Endothelial cell of umbilical vein (primary cell): Measurements from ENCODE around the gene MTCL1. TPM values are rescaled to one million over a fixed set of nuclear protein-coding genes. Genes with fewer than 3 reads are reported as not detected.

Experiments
- BruUV-seq: library from RNA; stranded (reverse); fragments of 400-500 nt; replicated peaks from 2 replicates; lab custom pipeline; 2021; lab: Mats Ljungman, UMichigan
- CTCF ChIA-PET: fragments of 300-600, 350-600 bp; sonication (Branson Sonifier 250); formaldehyde crosslinking; loops from one replicate; lab custom pipeline; 2021; ENCODE audit warnings: antibody characterized with exemption, inconsistent platforms; lab: Charles Lee
- POLR2A ChIA-PET: fragments of 300-600, 350-600 bp; sonication (Branson Sonifier 250); formaldehyde crosslinking; loops from one replicate; lab custom pipeline; 2021; ENCODE audit warnings: antibody characterized with exemption, inconsistent platforms; lab: Charles Lee
- DNase-seq: peaks from one replicate; pipeline ENCODE4 v3.0.0-alpha.2; 2011; ENCODE audit warnings: low read depth, low spot score
- FAIRE-seq: peaks from 2 replicates; lab custom pipeline; 2011; peaks lifted over from hg19 to GRCh38; lab: Jason Lieb, UNC
- H2AFZ ChIP-seq: 2 replicates; pipeline ENCODE4 v1.6.0; 2012; ENCODE audit warnings: low read depth, low read length, control low read depth, inconsistent platforms
- H3K27ac ChIP-seq: 2 replicates; pipeline ENCODE4 v1.5.1; 2011; ENCODE audit warnings: low read depth, mild to moderate bottlenecking, control low read depth, low read length, moderate library complexity; ENCODE audit not compliant: insufficient read depth
- H3K27me3 ChIP-seq, 2 experiments: 2 replicates each; pipeline versions ENCODE4 v1.6.0 to v1.6.1; 2011; ENCODE audit warnings: low read length in 2 of 2, mixed read lengths in 1 of 2; ENCODE audit not compliant: control insufficient read depth in 2 of 2, insufficient read depth in 2 of 2
- H3K36me3 ChIP-seq, 2 experiments: 2 replicates in 1 of 2; 3 replicates in 1 of 2; pipeline ENCODE4 v1.5.1; 2011; ENCODE audit warnings: low read length in 2 of 2, mild to moderate bottlenecking in 1 of 2, moderate library complexity in 1 of 2; ENCODE audit not compliant: control insufficient read depth in 2 of 2, insufficient read depth in 2 of 2; ENCODE audit errors: extremely low read depth in 1 of 2
- H3K4me1 ChIP-seq: 3 replicates; pipeline ENCODE4 v1.5.1; 2011; ENCODE audit warnings: mild to moderate bottlenecking, low read length; ENCODE audit not compliant: control insufficient read depth, insufficient read depth; ENCODE audit errors: extremely low read depth
- H3K4me2 ChIP-seq: 2 replicates; pipeline ENCODE4 v1.6.1; 2011; ENCODE audit warnings: low read length, control low read depth, mixed read lengths; ENCODE audit not compliant: insufficient read depth
- H3K4me3 ChIP-seq, 3 experiments: fragments of 200-600 bp in 1 of 3; sonication (generic), shearing (Covaris generic) in 1 of 3; replicated peaks in 1 of 3; 2 replicates each; pipeline ENCODE4 v1.5.1; 2011 to 2016; ENCODE audit warnings: control low read depth in 3 of 3, low read length in 3 of 3, mild to moderate bottlenecking in 2 of 3, inconsistent platforms in 1 of 3, low read depth in 1 of 3, moderate library complexity in 1 of 3; ENCODE audit not compliant: insufficient read depth in 1 of 3
- H3K79me2 ChIP-seq: 2 replicates; pipeline ENCODE4 v1.6.0; 2012; ENCODE audit warnings: low read length, inconsistent platforms; ENCODE audit not compliant: control insufficient read depth, insufficient read depth
- H3K9ac ChIP-seq: replicated peaks from 2 replicates; pipeline ENCODE3; 2011; ENCODE audit warnings: low read length, control low read depth; ENCODE audit not compliant: insufficient read depth; ENCODE audit errors: extremely low read depth
- H3K9me1 ChIP-seq: replicated peaks from 3 replicates; pipeline ENCODE4 v1.6.0; 2011; ENCODE audit warnings: mild to moderate bottlenecking, low read length; ENCODE audit not compliant: control insufficient read depth, insufficient read depth; ENCODE audit errors: extremely low read depth
- H3K9me3 ChIP-seq: replicated peaks from 2 replicates; pipeline ENCODE4 v1.5.1; 2012; ENCODE audit warnings: low read length, inconsistent platforms; ENCODE audit not compliant: control insufficient read depth, insufficient read depth
- H4K20me1 ChIP-seq: replicated peaks from 2 replicates; pipeline ENCODE3; 2011; ENCODE audit warnings: mild to moderate bottlenecking, low read length; ENCODE audit not compliant: control insufficient read depth, insufficient read depth; ENCODE audit errors: extremely low read depth
- EZH2 ChIP-seq: IDR thresholded peaks from 2 replicates; pipeline ENCODE4 v1.6.1; 2012; ENCODE audit warnings: borderline replicate concordance, low read depth, mild to moderate bottlenecking, moderate library complexity, low read length, inconsistent platforms; ENCODE audit not compliant: severe bottlenecking
- FOS ChIP-seq: IDR thresholded peaks from 2 replicates; pipeline ENCODE4 v1.6.1; 2011; ENCODE audit warnings: mild to moderate bottlenecking, low read length, moderate library complexity, borderline replicate concordance; ENCODE audit not compliant: insufficient read depth
- GATA2 ChIP-seq: IDR thresholded peaks from 2 replicates; pipeline ENCODE4 v1.7.0; 2011; ENCODE audit warnings: low read depth, mild to moderate bottlenecking, moderate library complexity, mixed read lengths, low read length; ENCODE audit not compliant: insufficient read length, insufficient read depth
- JUN ChIP-seq: IDR thresholded peaks from 2 replicates; pipeline ENCODE4 v1.6.1; 2011; ENCODE audit warnings: borderline replicate concordance, low read depth; ENCODE audit not compliant: insufficient read length, insufficient read depth
- MAX ChIP-seq: IDR thresholded peaks from 2 replicates; pipeline ENCODE4 v1.6.1; 2011; ENCODE audit not compliant: insufficient read depth, insufficient read length
- MYC ChIP-seq: IDR thresholded peaks from one replicate; pipeline ENCODE4 v1.6.1; 2011; ENCODE audit warnings: mild to moderate bottlenecking, low read depth, low read length
- POLR2A ChIP-seq: IDR thresholded peaks from 2 replicates; pipeline ENCODE4 v1.6.1; 2012; ENCODE audit warnings: low read depth, mild to moderate bottlenecking, control low read depth, low read length
- POLR2AphosphoS5 ChIP-seq: IDR thresholded peaks from 2 replicates; pipeline ENCODE4 v1.6.1; 2012; ENCODE audit warnings: low read depth, mild to moderate bottlenecking, control low read depth, low read length, moderate library complexity; ENCODE audit not compliant: insufficient read depth
- dilution Hi-C: fragments of 300-500 bp; cut with MboI; formaldehyde crosslinking; loops from one replicate; pipeline ENCODE4 v1.15.0; 2019; ENCODE audit warnings: low sequenced_read_pairs; ENCODE audit not compliant: extremely low pct_ligation_motif_present
- intact Hi-C: fragments of 100-400 bp; cut with micrococcal nuclease; formaldehyde crosslinking; loops from one replicate; pipeline ENCODE4 v1.10.0; 2022
- polyA plus RNA-seq, 4 experiments: library from polyadenylated mRNA; depleted of rRNA in 3 of 4; stranded (reverse) in 3 of 4; unstranded in 1 of 4; fragments of >200 nt; gene quantifications; 2 replicates each; pipeline versions ENCODE4 v1.2.1 to v1.2.3, GENCODE V29; 2011 to 2012; ENCODE audit warnings: missing spikeins in 1 of 4
- total RNA-seq: library from RNA; stranded (reverse); gene quantifications from 2 replicates; pipeline ENCODE4 v1.2.3, GENCODE V29; 2021
- TF ChIP-seq, protein P1 (sequence below), 2 donors: IDR thresholded peaks; 1 replicate in 1 of 2; 2 replicates in 1 of 2; pipeline ENCODE4 v1.5.1; 2011; ENCODE audit warnings: low read length in 2 of 2, mild to moderate bottlenecking in 2 of 2, moderate library complexity in 2 of 2, control low read depth in 1 of 2, inconsistent platforms in 1 of 2, low read depth in 1 of 2; ENCODE audit not compliant: insufficient read depth in 1 of 2; ENCODE audit errors: extremely low read depth in 1 of 2

The MTCL1 gene
- total and polyA plus RNA-seq, 2 donors (not counting 3 experiments of a cell fraction or from before 2014, with no cell fraction given), result 11.9 to 75.7 TPM

DNA sequence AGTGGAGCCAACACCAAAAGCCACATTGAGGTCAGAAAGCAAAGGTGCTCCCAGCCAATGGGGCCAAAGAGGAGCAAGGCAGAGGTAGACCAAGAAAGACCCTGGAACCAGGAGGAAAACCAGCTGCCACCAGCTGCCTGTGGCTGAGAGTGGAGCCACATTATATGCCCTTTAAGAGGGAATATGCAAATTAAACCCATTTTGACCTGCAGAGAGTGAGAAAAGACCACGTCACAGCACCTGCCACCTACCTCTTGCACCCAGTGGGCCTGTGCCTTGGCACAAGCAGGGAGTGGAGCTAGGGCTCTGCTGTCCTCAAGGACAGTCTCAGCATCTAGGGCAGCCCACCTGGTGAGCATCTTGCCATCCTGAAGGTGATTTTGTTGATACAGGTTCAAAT is 161.3 kb downstream of the MTCL1 start:
- Histone ChIP-seq H3K4me3 (no peak overlapping the region), H3K27me3 (peaks cover 11 to 15% of the 10 kb centered on the region in 2 experiments), H3K4me2 (no peak overlapping the region), H4K20me1 (no peaks in the 10 kb centered on the region), H3K27ac (no peak overlapping the region), H2AFZ (no peak overlapping the region), H3K36me3 (no peaks in the 10 kb centered on the region), H3K4me1 (no peaks in the 10 kb centered on the region), H3K9ac (no peak overlapping the region), H3K79me2 (no peaks in the 10 kb centered on the region), H3K9me3 (no peaks in the 10 kb centered on the region), H3K9me1 (no peaks in the 10 kb centered on the region)
- intact Hi-C loops (no loop called here), dilution Hi-C loops (no loop called here)
- no TSS peak for BruUV-seq
- TF ChIP-seq, protein P1, sequence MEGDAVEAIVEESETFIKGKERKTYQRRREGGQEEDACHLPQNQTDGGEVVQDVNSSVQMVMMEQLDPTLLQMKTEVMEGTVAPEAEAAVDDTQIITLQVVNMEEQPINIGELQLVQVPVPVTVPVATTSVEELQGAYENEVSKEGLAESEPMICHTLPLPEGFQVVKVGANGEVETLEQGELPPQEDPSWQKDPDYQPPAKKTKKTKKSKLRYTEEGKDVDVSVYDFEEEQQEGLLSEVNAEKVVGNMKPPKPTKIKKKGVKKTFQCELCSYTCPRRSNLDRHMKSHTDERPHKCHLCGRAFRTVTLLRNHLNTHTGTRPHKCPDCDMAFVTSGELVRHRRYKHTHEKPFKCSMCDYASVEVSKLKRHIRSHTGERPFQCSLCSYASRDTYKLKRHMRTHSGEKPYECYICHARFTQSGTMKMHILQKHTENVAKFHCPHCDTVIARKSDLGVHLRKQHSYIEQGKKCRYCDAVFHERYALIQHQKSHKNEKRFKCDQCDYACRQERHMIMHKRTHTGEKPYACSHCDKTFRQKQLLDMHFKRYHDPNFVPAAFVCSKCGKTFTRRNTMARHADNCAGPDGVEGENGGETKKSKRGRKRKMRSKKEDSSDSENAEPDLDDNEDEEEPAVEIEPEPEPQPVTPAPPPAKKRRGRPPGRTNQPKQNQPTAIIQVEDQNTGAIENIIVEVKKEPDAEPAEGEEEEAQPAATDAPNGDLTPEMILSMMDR (IDR thresholded peaks at IDR 0.05; ENCODE audit: extremely low read depth in 1 of 2, insufficient read depth in 1 of 2, low read depth in 1 of 2, low read length in 2 of 2), result no peak
- no peak for TF ChIP-seq POLR2AphosphoS5
- no peak for TF ChIP-seq GATA2
- TF ChIP-seq JUN, result no peak
- TF ChIP-seq MYC, result no peak
- no peak for TF ChIP-seq MAX
- no peak for TF ChIP-seq FOS
- TF ChIP-seq POLR2A, result no peak
- TF ChIP-seq EZH2, result no peak
- CTCF ChIA-PET, result interaction anchor here (0.9 to 1.6 kb wide), 3 partner anchors 10 to 44 kb away, joined by 3 read pairs; no protein-coding TSS in a partner anchor
- FAIRE-seq, result no peak
- DNase-seq, result no peak
- POLR2A ChIA-PET, result no interaction called here
